ENCODE results near the gene NSUN6.

Gene NSUN6

GRCh38 chr10:18554479-18554878, 96.9 kb downstream of the NSUN6 start:
- DNase-seq (ENCODE audit: extremely low spot score) = no peak
- CTCF ChIA-PET = no interaction called here
- POLR2A ChIA-PET = no interaction called here
- TF ChIP-seq CTCF (IDR thresholded peaks at IDR 0.05; ENCODE audit: control extremely low read depth, extremely low read depth, low read depth, missing control alignments) = no peak

DNA sequence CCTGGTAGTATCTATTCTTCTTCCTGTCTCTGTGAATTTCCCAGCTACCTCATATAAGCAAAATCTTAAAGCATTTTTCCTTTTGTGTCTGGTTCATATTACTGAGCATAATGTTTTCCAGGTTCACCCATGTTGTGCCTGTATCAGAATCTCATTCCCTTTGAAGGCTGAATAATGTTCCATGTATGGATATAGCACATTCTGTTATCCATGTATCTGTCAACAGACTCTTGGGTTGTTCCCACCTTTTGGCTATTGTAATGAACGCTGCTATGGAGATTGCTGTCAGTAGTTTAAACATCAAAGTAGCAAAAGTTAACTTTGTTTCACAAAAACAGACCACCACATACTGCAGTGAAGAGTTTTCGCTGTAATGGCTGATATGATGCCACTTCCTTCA, 99.9 kb downstream of the NSUN6 start:
- ChIA-PET POLR2A (no interaction called here), CTCF (interaction anchor here (1.6 kb wide), 1 partner anchor 9 kb away, joined by 5 read pairs; no protein-coding TSS in a partner anchor)
- DNase-seq (ENCODE audit: extremely low spot score) = no peak
- TF ChIP-seq CTCF (IDR thresholded peaks at IDR 0.05; ENCODE audit: control extremely low read depth, extremely low read depth, low read depth, missing control alignments) = no peak

DNA sequence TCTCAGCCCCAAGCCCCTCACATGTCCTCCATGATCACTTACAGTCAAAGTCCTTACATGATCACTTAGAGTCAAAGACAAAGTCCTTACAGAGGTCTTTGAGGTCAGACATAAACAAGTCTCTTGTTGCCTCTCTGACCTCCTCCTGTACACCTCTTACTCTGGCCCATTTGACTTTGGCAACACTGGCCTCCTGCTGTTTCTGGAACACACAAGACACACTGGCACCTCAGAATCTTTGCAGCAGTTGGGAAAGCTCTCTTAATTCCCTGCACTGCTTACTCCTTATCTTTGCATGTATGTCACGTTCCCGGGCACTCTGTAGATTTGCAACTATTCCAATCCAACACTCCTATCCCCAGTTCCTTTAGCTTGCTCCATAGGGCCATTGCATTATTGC, 102.3 kb downstream of the NSUN6 start:
- ChIA-PET POLR2A (no interaction called here), CTCF (no interaction called here)
- no peak for TF ChIP-seq CTCF (IDR thresholded peaks at IDR 0.05; ENCODE audit: control extremely low read depth, extremely low read depth, low read depth, missing control alignments)
- no peak for DNase-seq (ENCODE audit: extremely low spot score)

DNA sequence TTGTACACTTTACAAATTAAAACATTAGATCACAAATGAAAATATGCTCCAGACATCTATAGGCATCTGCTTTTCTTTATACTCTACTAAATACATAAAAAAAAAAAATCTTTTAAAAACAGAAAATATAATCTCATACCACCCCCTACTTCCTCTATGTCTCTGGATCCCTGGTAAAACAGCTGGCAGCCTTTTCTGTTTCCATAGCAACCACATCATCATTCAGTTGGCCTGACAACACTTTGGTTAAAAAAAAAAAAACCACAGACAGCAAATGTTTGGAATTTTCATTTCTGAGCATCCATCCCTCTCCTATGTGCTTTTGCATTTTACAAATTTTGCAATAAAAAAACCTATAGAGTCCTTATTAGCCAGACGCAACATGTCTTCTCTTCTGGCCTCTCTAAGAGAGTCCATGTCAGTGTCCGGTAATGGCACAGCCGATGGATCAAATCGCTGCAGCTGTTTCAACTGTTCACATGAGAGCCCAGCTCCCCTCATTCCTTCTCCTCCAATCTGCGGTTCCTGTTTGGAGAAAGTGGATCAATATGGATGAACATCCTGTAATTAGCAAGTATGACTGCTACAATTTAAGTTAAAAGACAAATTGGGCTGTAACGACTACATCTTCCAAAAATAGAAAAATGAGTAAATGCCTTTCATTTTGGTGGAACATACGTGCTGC, 105.6 kb downstream of the NSUN6 start:
- ChIA-PET CTCF (no interaction called here), POLR2A (no interaction called here)
- no peak for TF ChIP-seq CTCF (IDR thresholded peaks at IDR 0.05; ENCODE audit: control extremely low read depth, extremely low read depth, low read depth, missing control alignments)
- peak; percentile 0 for DNase-seq (ENCODE audit: extremely low spot score)

DNA sequence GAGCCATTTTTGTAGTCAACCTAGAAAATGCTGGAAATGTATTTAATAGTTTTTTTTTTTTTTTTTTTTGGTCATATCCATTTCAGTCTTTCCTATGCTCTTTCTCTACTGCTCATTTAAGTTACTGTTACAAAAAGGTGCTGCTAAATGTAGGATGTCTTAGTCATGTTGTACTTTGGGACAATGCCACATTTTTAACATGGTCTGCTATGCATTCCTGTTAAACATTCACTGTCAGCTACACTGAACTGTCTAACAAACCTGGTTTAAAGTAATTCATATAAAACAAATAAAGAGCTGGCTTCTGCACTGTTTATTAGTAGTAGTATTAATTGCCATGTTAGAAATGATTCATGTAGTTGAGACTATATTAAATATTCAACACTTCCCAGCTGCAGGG, 108.6 kb downstream of the NSUN6 start:
- CTCF ChIA-PET = interaction anchor here (1.1 to 1.5 kb wide), 2 partner anchors 9 to 12 kb away, joined by 4 to 5 read pairs; no protein-coding TSS in a partner anchor
- POLR2A ChIA-PET = no interaction called here
- TF ChIP-seq CTCF (IDR thresholded peaks at IDR 0.05; ENCODE audit: control extremely low read depth, extremely low read depth, low read depth, missing control alignments) = no peak
- DNase-seq (ENCODE audit: extremely low spot score) = peak; percentile 0

GRCh38 chr10:18540195-18540594, 111.2 kb downstream of the NSUN6 start:
- POLR2A ChIA-PET = no interaction called here
- no peak for TF ChIP-seq CTCF (IDR thresholded peaks at IDR 0.05; ENCODE audit: control extremely low read depth, extremely low read depth, low read depth, missing control alignments)

More at GRCh38 chr10:18540195-18540594, 111.2 kb downstream of the NSUN6 start:
- CTCF ChIA-PET = no interaction called here
- no peak for DNase-seq (ENCODE audit: extremely low spot score)
